Pancreas (tissue), 10 donors: ENCODE results near the gene GMDS. TPM values are rescaled to one million over a fixed set of nuclear protein-coding genes. Genes with fewer than 3 reads are reported as not detected.
A peak's percentile ranks its signal among the peaks of the same experiment; 100 is the strongest.

Experiments
- ATAC-seq, 4 donors: fragments of 200-7000 bp; cut with Tn5 transposase; one replicate each; pipeline versions ENCODE4 v1.8.0 to v1.9.1; 2020; ENCODE audit warnings: mild to moderate bottlenecking in 4 of 4, moderate library complexity in 4 of 4
- DNase-seq, 6 donors: peaks; one replicate each; pipeline ENCODE4 v3.0.0-alpha.2; 2020
- FAIRE-seq: peaks from 2 replicates; lab custom pipeline; 2012; peaks lifted over from hg19 to GRCh38; lab: Jason Lieb, UNC
- H3K27ac ChIP-seq, 4 donors: fragments of 200-600 bp; sonication (generic); 1 replicate in 3 of 4; 2 replicates in 1 of 4; pipeline versions ENCODE4 v1.5.0 to v1.8.0; 2020
- H3K27me3 ChIP-seq, 4 donors: fragments of 200-600 bp; one replicate each; pipeline ENCODE4 v1.8.0; 2021
- H3K36me3 ChIP-seq, 3 donors: fragments of 200-600 bp; sonication (generic) in 1 of 3; one replicate each; pipeline versions ENCODE4 v1.5.0 to v1.8.0; 2020 to 2021
- H3K4me1 ChIP-seq, 3 donors: fragments of 200-600 bp; one replicate each; pipeline ENCODE4 v1.8.0; 2021
- H3K4me3 ChIP-seq, 4 donors: fragments of 200-600 bp; sonication (generic) in 2 of 4; one replicate each; pipeline versions ENCODE4 v1.5.0 to v1.8.0; 2020 to 2021
- H3K9me3 ChIP-seq, 4 donors: fragments of 200-600 bp; one replicate each; pipeline ENCODE4 v1.8.0; 2021
- CTCF ChIP-seq, 4 donors: fragments of 200-600 bp; sonication (generic) in 3 of 4; IDR thresholded peaks; one replicate each; pipeline versions ENCODE4 v1.5.0 to v1.8.0; 2021; ENCODE audit warnings: antibody characterized with exemption in 4 of 4
- WGBS, 2 donors: extraction: QIAGEN DNeasy Blood & Tissue Kit; methylation state at CpG; one replicate each; pipeline ENCODE4 v1.1.7; 2013; 5-methylcytosine and 5-hydroxymethylcytosine counted together
- intact Hi-C, 3 donors: fragments of 100-400 bp; cut with DNase I; formaldehyde crosslinking; loops; one replicate each; pipeline versions ENCODE4 v1.11.1 to v1.14.2; 2022
- polyA plus RNA-seq, 2 donors: library from polyadenylated mRNA; stranded (reverse); fragments of 200-250 nt; gene quantifications; one replicate each; pipeline ENCODE4 v1.2.3, GENCODE V29; 2013
- total RNA-seq, 6 donors: library from RNA; stranded (reverse); fragmentation: NEBNext Ultra II Directional in 4 of 6; extraction: Animal tissue kit (Norgen Biotek cat#: 25700) in 4 of 6; gene quantifications; one replicate each; pipeline versions ENCODE4 v1.2.1 to v1.2.4, GENCODE V29; 2021 to 2023
- donor health status: healthy with polysubstance abuse.
- donor health status: DM: no; HTN: no; CAD: no; lungs with moderate emphysema.
- donor health status: DM: no; HTN: no; CAD: no.
- donor health status: control.
- donor health status: control.
- donor health status: Bipolar disorder and iron deficiency.
- donor health status: DM: yes; HTN: yes; CAD: no.
- donor health status: DM: no; HTN: no; CAD: no.
- donor health status: DM: no; HTN: no; CAD: no.
- donor health status: DM: yes; HTN: yes; CAD: no.

The GMDS gene
- total and polyA plus RNA-seq, 8 donors = 7.6 to 40.8 (median 26.5) TPM

DNA sequence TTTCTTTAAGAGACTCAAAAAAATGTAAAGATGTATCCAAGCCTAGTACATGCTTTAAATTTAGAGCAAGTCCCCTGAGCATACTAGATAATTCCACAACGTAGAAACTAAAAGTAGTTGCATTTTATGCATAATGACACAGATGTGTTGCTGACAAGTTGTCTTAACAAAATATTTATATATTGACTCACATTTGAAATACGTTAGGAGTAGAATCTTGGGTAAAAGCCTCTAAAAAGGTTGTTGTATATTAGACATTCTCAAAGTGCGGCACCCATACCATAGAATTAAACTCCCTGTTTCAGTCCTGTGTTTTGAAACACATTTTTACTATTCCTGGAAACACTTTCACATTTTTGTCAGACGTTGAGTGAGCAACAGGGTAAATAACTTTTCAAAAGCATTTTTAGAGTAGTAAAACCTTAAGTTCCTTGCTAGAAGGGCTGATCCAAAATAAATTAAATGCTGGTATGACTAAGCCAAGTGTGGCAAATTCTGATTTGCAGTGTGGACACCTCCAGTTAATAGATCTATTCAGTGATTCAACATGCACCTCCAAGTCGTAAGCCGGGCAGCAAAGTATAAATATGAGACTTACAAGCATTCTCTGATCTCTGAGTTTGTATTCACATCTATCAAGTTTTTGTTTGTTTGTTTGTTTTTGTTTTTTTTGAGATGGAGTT, 97.5 kb downstream of the GMDS start:
- Histone ChIP-seq H3K27me3 (no peaks in the 10 kb centered on the region), H3K9me3 (no peaks in the 10 kb centered on the region), H3K4me3 (no peak overlapping the region), H3K36me3 (no peaks in the 10 kb centered on the region), H3K27ac (no peak overlapping the region), H3K4me1 (peaks cover 0 to 4% (median 3%) of the 10 kb centered on the region in 3 donors)
- WGBS, 2 donors = 77 to 82% methylated on average over 6 of the region's 6 CpGs
- no peak for ATAC-seq
- no peak for FAIRE-seq
- intact Hi-C loops = no loop called here
- TF ChIP-seq CTCF (IDR thresholded peaks at IDR 0.05) = no peak
- no peak for DNase-seq

DNA sequence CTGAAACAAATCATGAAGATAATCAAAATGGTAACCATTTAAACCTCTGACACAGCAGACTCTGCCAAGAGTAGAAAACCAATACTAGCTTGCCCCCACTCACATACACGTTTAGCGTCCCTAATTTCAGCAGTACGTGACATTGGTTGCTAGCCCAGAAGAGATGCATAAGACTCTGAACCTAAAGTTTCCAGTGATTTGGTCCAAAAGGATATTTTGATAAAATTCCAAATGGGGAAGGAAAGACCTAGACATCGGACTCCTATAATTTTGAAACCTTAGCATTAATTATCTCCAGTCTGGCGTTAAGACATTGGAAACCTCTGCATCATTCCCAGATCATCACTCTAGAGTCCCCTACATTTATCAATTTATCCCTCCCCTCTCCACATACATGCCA, 98.1 kb downstream of the GMDS start:
- no peak for TF ChIP-seq CTCF (IDR thresholded peaks at IDR 0.05)
- DNase-seq (no peak), FAIRE-seq (no peak), ATAC-seq (no peak)
- intact Hi-C loops = no loop called here
- peaks cover 0 to 4% (median 3%) of the 10 kb centered on the region in 3 donors for H3K4me1 ChIP-seq
- no peak overlapping the region for H3K4me3 ChIP-seq
- H3K27me3 ChIP-seq = no peaks in the 10 kb centered on the region
- H3K36me3 ChIP-seq = no peaks in the 10 kb centered on the region
- WGBS, 2 donors = 93 to 94% methylated on average over 5 of the region's 5 CpGs
- H3K9me3 ChIP-seq = no peaks in the 10 kb centered on the region
- H3K27ac ChIP-seq = no peak overlapping the region

DNA sequence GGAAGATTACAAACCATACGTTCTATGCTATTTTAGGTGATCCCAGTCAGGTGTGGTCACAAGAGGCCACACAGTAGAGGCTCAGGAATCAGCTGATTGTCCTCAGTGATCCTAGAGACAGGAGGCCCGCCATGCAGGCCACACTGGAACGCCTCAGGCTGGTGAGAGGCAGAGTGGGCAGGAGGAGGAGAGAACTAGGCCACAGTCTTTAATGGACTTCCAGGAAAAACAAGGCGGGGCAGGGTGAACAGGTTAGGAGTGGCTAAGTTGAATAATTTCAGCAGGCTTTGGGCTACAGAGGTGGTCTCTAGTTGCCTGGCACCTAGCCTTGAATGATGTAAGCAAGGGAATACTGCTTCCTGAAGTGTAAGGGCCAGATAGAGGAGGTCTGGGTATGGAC, 101.2 kb downstream of the GMDS start:
- H3K27ac ChIP-seq = no peak overlapping the region
- intact Hi-C loops = no loop called here
- H3K4me3 ChIP-seq = no peak overlapping the region
- FAIRE-seq = no peak
- H3K4me1 ChIP-seq = no peaks in the 10 kb centered on the region
- H3K27me3 ChIP-seq = no peaks in the 10 kb centered on the region
- no peak for ATAC-seq
- no peak for TF ChIP-seq CTCF (IDR thresholded peaks at IDR 0.05)
- WGBS, 2 donors = 87 to 89% methylated on average over 4 of the region's 4 CpGs
- no peak for DNase-seq
- H3K9me3 ChIP-seq = no peaks in the 10 kb centered on the region
- no peaks in the 10 kb centered on the region for H3K36me3 ChIP-seq

DNA sequence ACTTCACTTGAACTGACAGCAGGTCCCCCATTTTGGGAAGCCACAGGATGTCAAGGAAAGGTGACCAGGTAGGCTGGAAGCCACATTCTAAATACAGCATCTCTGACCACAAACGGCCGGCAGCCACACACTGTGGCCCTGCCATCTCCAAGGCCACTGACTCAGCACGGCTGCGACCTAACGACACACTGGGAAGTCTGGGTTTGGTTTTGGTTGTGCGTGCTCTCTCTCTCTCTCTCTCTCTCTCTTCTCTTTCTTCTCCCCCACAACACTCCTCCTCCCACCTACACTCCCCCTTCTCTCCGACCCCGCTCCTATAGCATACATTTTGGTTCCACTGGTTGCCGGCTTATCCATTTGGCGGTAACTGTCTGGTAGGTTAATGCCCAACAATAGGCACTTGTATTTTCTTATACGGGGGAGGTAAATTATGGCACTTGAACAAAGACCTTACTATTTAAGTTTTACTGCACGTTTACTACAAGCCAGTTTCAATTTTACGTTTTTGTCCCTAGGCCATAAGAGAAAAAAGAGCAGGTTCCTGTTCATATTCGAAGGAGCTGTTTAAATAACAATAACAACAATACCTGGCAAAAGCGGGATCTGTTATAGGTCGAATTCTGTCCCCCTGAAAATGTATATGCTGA, 103.6 kb downstream of the GMDS start:
- Histone ChIP-seq H3K27ac (no peak overlapping the region), H3K4me1 (no peaks in the 10 kb centered on the region), H3K9me3 (no peaks in the 10 kb centered on the region), H3K27me3 (no peaks in the 10 kb centered on the region), H3K4me3 (no peak overlapping the region), H3K36me3 (no peaks in the 10 kb centered on the region)
- intact Hi-C loops = no loop called here
- DNase-seq = no peak
- no peak for TF ChIP-seq CTCF (IDR thresholded peaks at IDR 0.05)
- no peak for FAIRE-seq
- peak in 2 of 4 donors; percentile 18 to 39 for ATAC-seq
- WGBS, 2 donors = 77 to 90% methylated on average over 16 of the region's 16 CpGs
